ENCODE measurements around the gene TBCA.
"Not testable (repeated sequence)": the region's sequence is repeated elsewhere in the genome, so short reads cannot be mapped to it uniquely, and the experiment has no call there.

TBCA gene

GRCh38 chr5:77709340-77709739 lies 66.8 kb downstream of the TBCA start:
- Histone ChIP-seq H3K27me3 (ENCODE audit: control insufficient read depth, insufficient read depth, low read length) (no peaks in the 10 kb centered on the region), H3K4me1 (ENCODE audit: control insufficient read depth, insufficient read depth, low read length) (no peaks in the 10 kb centered on the region), H3K36me3 (ENCODE audit: control insufficient read depth, insufficient read depth, low read length) (peaks cover 37% of the 10 kb centered on the region), H3K27ac (ENCODE audit: low read depth, low read length) (no peak overlapping the region), H3K4me3 (ENCODE audit: low read depth, low read length) (no peak overlapping the region), H3K9ac (ENCODE audit: low read depth, low read length) (no peak overlapping the region), H3K9me3 (ENCODE audit: control insufficient read depth, insufficient read depth, low read length) (no peaks in the 10 kb centered on the region)

- no peaks in the 10 kb centered on the region for H3K4me1 ChIP-seq (ENCODE audit: control insufficient read depth, insufficient read depth, low read length)
- no peaks in the 10 kb centered on the region for H3K27me3 ChIP-seq (ENCODE audit: control insufficient read depth, insufficient read depth, low read length)
- H3K27ac ChIP-seq (ENCODE audit: low read depth, low read length) = no peak overlapping the region
- H3K36me3 ChIP-seq (ENCODE audit: control insufficient read depth, insufficient read depth, low read length) = peaks cover 53% of the 10 kb centered on the region
- no peak overlapping the region for H3K9ac ChIP-seq (ENCODE audit: low read depth, low read length)
- no peak overlapping the region for H3K4me3 ChIP-seq (ENCODE audit: low read depth, low read length)
- no peaks in the 10 kb centered on the region for H3K9me3 ChIP-seq (ENCODE audit: control insufficient read depth, insufficient read depth, low read length)
Observed at GRCh38 chr5:77707791-77708190, 68.3 kb downstream of the TBCA start.

- peaks cover 10% of the 10 kb centered on the region for H3K4me1 ChIP-seq (ENCODE audit: control insufficient read depth, insufficient read depth, low read length)
- not testable (repeated sequence) for H3K9me3 ChIP-seq (ENCODE audit: control insufficient read depth, insufficient read depth, low read length); H3K9ac ChIP-seq (ENCODE audit: low read depth, low read length); H3K27ac ChIP-seq (ENCODE audit: low read depth, low read length); H3K4me3 ChIP-seq (ENCODE audit: low read depth, low read length); H3K27me3 ChIP-seq (ENCODE audit: control insufficient read depth, insufficient read depth, low read length)
- peaks cover 26% of the 10 kb centered on the region for H3K36me3 ChIP-seq (ENCODE audit: control insufficient read depth, insufficient read depth, low read length)
Observed at GRCh38 chr5:77699569-77699968, 76.6 kb downstream of the TBCA start.

GRCh38 chr5:77698920-77699319 lies 77.2 kb downstream of the TBCA start:
- H3K27me3 ChIP-seq (ENCODE audit: control insufficient read depth, insufficient read depth, low read length) = no peaks in the 10 kb centered on the region
- no peaks in the 10 kb centered on the region for H3K9me3 ChIP-seq (ENCODE audit: control insufficient read depth, insufficient read depth, low read length)
- no peak overlapping the region for H3K4me3 ChIP-seq (ENCODE audit: low read depth, low read length)
- peaks cover 10% of the 10 kb centered on the region for H3K4me1 ChIP-seq (ENCODE audit: control insufficient read depth, insufficient read depth, low read length)
- H3K36me3 ChIP-seq (ENCODE audit: control insufficient read depth, insufficient read depth, low read length) = peaks cover 20% of the 10 kb centered on the region
- H3K27ac ChIP-seq (ENCODE audit: low read depth, low read length) = no peak overlapping the region
- no peak overlapping the region for H3K9ac ChIP-seq (ENCODE audit: low read depth, low read length)

GRCh38 chr5:77697692-77698091 lies 78.4 kb downstream of the TBCA start:
- H3K36me3 ChIP-seq (ENCODE audit: control insufficient read depth, insufficient read depth, low read length) = peaks cover 15% of the 10 kb centered on the region
- H3K27me3 ChIP-seq (ENCODE audit: control insufficient read depth, insufficient read depth, low read length) = no peaks in the 10 kb centered on the region
- H3K4me1 ChIP-seq (ENCODE audit: control insufficient read depth, insufficient read depth, low read length) = peaks cover 10% of the 10 kb centered on the region
- no peak overlapping the region for H3K9ac ChIP-seq (ENCODE audit: low read depth, low read length)
- H3K4me3 ChIP-seq (ENCODE audit: low read depth, low read length) = no peak overlapping the region
- no peaks in the 10 kb centered on the region for H3K9me3 ChIP-seq (ENCODE audit: control insufficient read depth, insufficient read depth, low read length)
- no peak overlapping the region for H3K27ac ChIP-seq (ENCODE audit: low read depth, low read length)

- peaks cover 22% of the 10 kb centered on the region for H3K36me3 ChIP-seq (ENCODE audit: control insufficient read depth, insufficient read depth, low read length)
- no peak overlapping the region for H3K4me3 ChIP-seq (ENCODE audit: low read depth, low read length)
- no peaks in the 10 kb centered on the region for H3K27me3 ChIP-seq (ENCODE audit: control insufficient read depth, insufficient read depth, low read length)
- H3K27ac ChIP-seq (ENCODE audit: low read depth, low read length) = no peak overlapping the region
- H3K9me3 ChIP-seq (ENCODE audit: control insufficient read depth, insufficient read depth, low read length) = no peaks in the 10 kb centered on the region
- peaks cover 8% of the 10 kb centered on the region for H3K4me1 ChIP-seq (ENCODE audit: control insufficient read depth, insufficient read depth, low read length)
- no peak overlapping the region for H3K9ac ChIP-seq (ENCODE audit: low read depth, low read length)
Observed at GRCh38 chr5:77696120-77696519, 80.0 kb downstream of the TBCA start.

GRCh38 chr5:77693913-77694312 lies 82.2 kb downstream of the TBCA start:
- Histone ChIP-seq H3K36me3 (ENCODE audit: control insufficient read depth, insufficient read depth, low read length) (peaks cover 36% of the 10 kb centered on the region), H3K4me1 (ENCODE audit: control insufficient read depth, insufficient read depth, low read length) (peaks cover 6% of the 10 kb centered on the region), H3K9ac (ENCODE audit: low read depth, low read length) (no peak overlapping the region), H3K27ac (ENCODE audit: low read depth, low read length) (no peak overlapping the region), H3K4me3 (ENCODE audit: low read depth, low read length) (no peak overlapping the region), H3K9me3 (ENCODE audit: control insufficient read depth, insufficient read depth, low read length) (no peaks in the 10 kb centered on the region), H3K27me3 (ENCODE audit: control insufficient read depth, insufficient read depth, low read length) (no peaks in the 10 kb centered on the region)

GRCh38 chr5:77683171-77683732 lies 92.9 kb downstream of the TBCA start:
- Histone ChIP-seq H3K4me3 (ENCODE audit: low read depth, low read length) (no peak overlapping the region), H3K4me1 (ENCODE audit: control insufficient read depth, insufficient read depth, low read length) (no peaks in the 10 kb centered on the region), H3K36me3 (ENCODE audit: control insufficient read depth, insufficient read depth, low read length) (peaks cover 2% of the 10 kb centered on the region; the same call in 1 of the 2 replicates), H3K27me3 (ENCODE audit: control insufficient read depth, insufficient read depth, low read length) (no peaks in the 10 kb centered on the region), H3K9ac (ENCODE audit: low read depth, low read length) (no peak overlapping the region), H3K27ac (ENCODE audit: low read depth, low read length) (no peak overlapping the region), H3K9me3 (ENCODE audit: control insufficient read depth, insufficient read depth, low read length) (no peaks in the 10 kb centered on the region)

GRCh38 chr5:77670526-77670925 lies 105.6 kb downstream of the TBCA start:
- H3K9me3 ChIP-seq (ENCODE audit: control insufficient read depth, insufficient read depth, low read length) = no peaks in the 10 kb centered on the region
- no peaks in the 10 kb centered on the region for H3K36me3 ChIP-seq (ENCODE audit: control insufficient read depth, insufficient read depth, low read length)
- H3K4me3 ChIP-seq (ENCODE audit: low read depth, low read length) = no peak overlapping the region
- H3K27ac ChIP-seq (ENCODE audit: low read depth, low read length) = no peak overlapping the region
- no peak overlapping the region for H3K9ac ChIP-seq (ENCODE audit: low read depth, low read length)
- 0 out of 2 replicates have a peak, but pooled peaks cover 2% of the 10 kb centered on the region for H3K4me1 ChIP-seq (ENCODE audit: control insufficient read depth, insufficient read depth, low read length)
- peaks cover 6% of the 10 kb centered on the region; the same call in 1 of the 2 replicates for H3K27me3 ChIP-seq (ENCODE audit: control insufficient read depth, insufficient read depth, low read length)

- Histone ChIP-seq H3K27me3 (ENCODE audit: control insufficient read depth, insufficient read depth, low read length) (peaks cover 6% of the 10 kb centered on the region; the same call in 1 of the 2 replicates), H3K4me3 (ENCODE audit: low read depth, low read length) (no peak overlapping the region), H3K9ac (ENCODE audit: low read depth, low read length) (no peak overlapping the region), H3K27ac (ENCODE audit: low read depth, low read length) (no peak overlapping the region), H3K4me1 (ENCODE audit: control insufficient read depth, insufficient read depth, low read length) (0 out of 2 replicates have a peak, but pooled peaks cover 2% of the 10 kb centered on the region), H3K36me3 (ENCODE audit: control insufficient read depth, insufficient read depth, low read length) (no peaks in the 10 kb centered on the region), H3K9me3 (ENCODE audit: control insufficient read depth, insufficient read depth, low read length) (no peaks in the 10 kb centered on the region)
Observed at GRCh38 chr5:77669677-77670076, 106.5 kb downstream of the TBCA start.

GRCh38 chr5:77663090-77663863 lies 112.9 kb downstream of the TBCA start:
- Histone ChIP-seq H3K4me1 (ENCODE audit: control insufficient read depth, insufficient read depth, low read length) (no peaks in the 10 kb centered on the region), H3K27ac (ENCODE audit: low read depth, low read length) (no peak overlapping the region), H3K9me3 (ENCODE audit: control insufficient read depth, insufficient read depth, low read length) (no peaks in the 10 kb centered on the region), H3K36me3 (ENCODE audit: control insufficient read depth, insufficient read depth, low read length) (no peaks in the 10 kb centered on the region), H3K4me3 (ENCODE audit: low read depth, low read length) (no peak overlapping the region), H3K9ac (ENCODE audit: low read depth, low read length) (no peak overlapping the region), H3K27me3 (ENCODE audit: control insufficient read depth, insufficient read depth, low read length) (no peaks in the 10 kb centered on the region)
